Testis (tissue), 3 donors: ENCODE measurements around the gene PCBP3. TPM values are rescaled to one million over a fixed set of nuclear protein-coding genes. Genes with fewer than 3 reads are reported as not detected.
A peak's percentile ranks its signal among the peaks of the same experiment; 100 is the strongest.

Experiments
- DNase-seq: peaks from one replicate; pipeline ENCODE4 v3.0.0-alpha.2; 2019
- H3K27ac ChIP-seq, 2 donors: fragments of 200-600 bp; sonication (generic); one replicate each; pipeline ENCODE4 v1.5.1; 2019
- H3K27me3 ChIP-seq: fragments of 200-600 bp; sonication (generic); one replicate; pipeline ENCODE4 v1.5.1; 2019
- H3K36me3 ChIP-seq: fragments of 200-600 bp; sonication (generic); one replicate; pipeline ENCODE4 v1.5.1; 2017; ENCODE audit warnings: low read depth; ENCODE audit errors: missing control alignments
- H3K4me1 ChIP-seq: fragments of 200-600 bp; sonication (generic); one replicate; pipeline ENCODE4 v1.5.1; 2019
- H3K4me3 ChIP-seq, 2 donors: fragments of 200-600 bp; sonication (generic); one replicate each; pipeline ENCODE4 v1.5.1; 2017 to 2019
- H3K9me3 ChIP-seq: fragments of 200-600 bp; sonication (generic); one replicate; pipeline ENCODE4 v1.5.1; 2017
- CTCF ChIP-seq, 3 experiments: fragments of 450-650 bp in 2 of 3; fragments of 200-600 bp in 1 of 3; sonication (generic) in 1 of 3; IDR thresholded peaks; one replicate each; pipeline ENCODE4 v1.5.1; 2016 to 2019; ENCODE audit warnings: antibody characterized with exemption in 3 of 3, mild to moderate bottlenecking in 2 of 3, moderate library complexity in 1 of 3
- POLR2A ChIP-seq: fragments of 450-650 bp; IDR thresholded peaks from one replicate; pipeline ENCODE4 v1.6.1; 2017; ENCODE audit warnings: antibody characterized with exemption, mild to moderate bottlenecking, moderate library complexity
- WGBS, 2 donors: methylation state at CpG; one replicate each; pipeline ENCODE4 v1.1.5; 2018; 5-methylcytosine and 5-hydroxymethylcytosine counted together
- intact Hi-C: fragments of 100-400 bp; cut with DNase I; formaldehyde crosslinking; loops from one replicate; pipeline ENCODE4 v1.15.1; 2023; ENCODE audit warnings: low total_unique reads
- polyA plus RNA-seq: library from polyadenylated mRNA; stranded (reverse); fragments of 350-450 nt; fragmentation: Illumina TruSeq; extraction: RNeasy Lipid Tissue Mini Kit (QIAGEN cat#74804); gene quantifications from one replicate; pipeline ENCODE4 v1.2.3, GENCODE V29; 2014; ENCODE audit warnings: low read depth, low replicate concordance; ENCODE audit not compliant: insufficient read depth
- total RNA-seq, 2 donors: library from RNA; depleted of rRNA; stranded (reverse); fragments of >200 nt; gene quantifications; one replicate each; pipeline ENCODE4 v1.2.3, GENCODE V29; 2016

PCBP3 gene
- total and polyA plus RNA-seq, 3 donors from 2014 or later = 35.7 to 58.3 (median 38.0) TPM

GRCh38 chr21:45987121-45987711, 343.7 kb downstream of the PCBP3 start:
- DNase-seq = no peak
- H3K27me3 ChIP-seq = no peaks in the 10 kb centered on the region
- WGBS, 2 donors = 89 to 95% methylated on average over 25 to 29 of the region's 29 CpGs
- intact Hi-C loops = no loop called here
- TF ChIP-seq CTCF (IDR thresholded peaks at IDR 0.05) (no peak), POLR2A (no peak)
- no peaks in the 10 kb centered on the region for H3K36me3 ChIP-seq
- no peak overlapping the region for H3K4me3 ChIP-seq
- H3K27ac ChIP-seq = no peak overlapping the region
- H3K9me3 ChIP-seq = no peaks in the 10 kb centered on the region
- peaks cover 4% of the 10 kb centered on the region for H3K4me1 ChIP-seq

DNA sequence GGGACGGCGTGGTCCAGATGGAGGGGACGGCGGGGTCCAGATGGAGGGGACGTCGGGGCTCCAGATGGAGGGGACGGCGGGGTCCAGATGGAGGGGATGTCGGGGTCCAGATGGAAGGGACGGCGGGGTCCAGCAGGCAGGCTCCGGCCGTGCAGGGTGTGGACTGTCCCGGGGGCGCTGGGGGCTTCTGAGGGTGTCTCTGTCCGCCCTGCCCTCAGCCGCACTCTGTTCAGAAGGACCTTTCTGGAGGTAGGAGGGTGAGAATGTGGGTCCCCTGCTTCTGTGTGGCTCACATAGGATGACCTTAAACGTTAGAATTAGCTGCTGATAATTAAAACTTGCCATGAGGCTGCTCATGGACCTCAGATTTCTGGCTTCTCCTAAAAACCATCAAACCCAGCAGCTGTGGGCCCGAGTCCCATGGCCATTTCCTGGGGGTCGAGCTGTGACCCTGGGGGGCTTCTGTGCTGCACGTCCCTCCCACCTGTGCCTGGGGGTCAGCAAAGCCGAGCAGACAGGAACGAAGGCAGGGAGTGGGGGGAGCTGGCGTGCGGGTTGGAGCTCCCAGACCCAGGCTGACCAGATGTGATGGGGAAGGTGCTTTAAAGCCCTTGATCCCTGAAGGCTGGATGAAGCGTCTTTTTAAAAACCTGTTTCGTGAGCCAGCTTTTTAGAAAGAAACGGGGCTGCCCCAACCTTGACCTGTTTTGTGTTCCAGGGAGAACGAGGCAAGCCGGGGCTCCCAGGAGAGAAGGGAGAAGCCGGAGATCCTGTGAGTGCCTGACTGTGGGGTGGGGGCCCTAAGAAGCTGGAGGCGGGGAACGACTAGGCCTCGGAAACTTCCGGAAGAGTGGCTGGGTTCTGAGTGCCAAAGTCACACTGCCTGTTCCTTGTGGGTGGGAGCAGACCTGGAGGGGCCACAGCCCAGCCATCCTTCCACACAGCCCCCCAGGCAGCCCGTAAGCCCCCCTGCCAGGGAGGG, 345.1 kb downstream of the PCBP3 start:
- intact Hi-C loops = no loop called here
- H3K36me3 ChIP-seq = no peaks in the 10 kb centered on the region
- DNase-seq = peak; percentile 72

GRCh38 chr21:45989355-45990048, 346.0 kb downstream of the PCBP3 start:
- TF ChIP-seq CTCF (IDR thresholded peaks at IDR 0.05) (no peak), POLR2A (no peak)
- H3K27ac ChIP-seq = peak overlapping the region in 1 of 2 donors; percentile 71
- peak; percentile 9 for DNase-seq
- H3K27me3 ChIP-seq = no peaks in the 10 kb centered on the region
- H3K36me3 ChIP-seq = no peaks in the 10 kb centered on the region
- WGBS, 2 donors = 79 to 96% methylated on average over 5 to 32 of the region's 32 CpGs
- no peaks in the 10 kb centered on the region for H3K4me1 ChIP-seq
- no peaks in the 10 kb centered on the region for H3K9me3 ChIP-seq
- no peak overlapping the region for H3K4me3 ChIP-seq
- intact Hi-C loops = no loop called here

More for the DNA sequence above, 345.1 kb downstream of the PCBP3 start:
- TF ChIP-seq POLR2A (no peak), CTCF (IDR thresholded peaks at IDR 0.05) (no peak)
- WGBS, 2 donors = 58 to 60% methylated on average over 23 to 32 of the region's 36 CpGs
- peak overlapping the region in 1 of 2 donors; percentile 71 for H3K27ac ChIP-seq
- no peaks in the 10 kb centered on the region for H3K27me3 ChIP-seq
- H3K4me1 ChIP-seq = no peaks in the 10 kb centered on the region
- H3K9me3 ChIP-seq = no peaks in the 10 kb centered on the region
- no peak overlapping the region for H3K4me3 ChIP-seq

- Histone ChIP-seq H3K4me3 (no peak overlapping the region), H3K4me1 (no peaks in the 10 kb centered on the region), H3K36me3 (no peaks in the 10 kb centered on the region), H3K27ac (no peak overlapping the region), H3K27me3 (no peaks in the 10 kb centered on the region), H3K9me3 (no peaks in the 10 kb centered on the region)
- 88% methylated on average over 19 to 28 of the region's 30 CpGs for WGBS, 2 donors
- TF ChIP-seq CTCF (IDR thresholded peaks at IDR 0.05) (no peak), POLR2A (no peak)
- intact Hi-C loops = no loop called here
- DNase-seq = no peak
Measured at GRCh38 chr21:45990049-45990711, 346.7 kb downstream of the PCBP3 start.
